22Rv1 (cell line): ENCODE measurements around the gene MRPS7.
"Not testable (repeated sequence)": the region's sequence is repeated elsewhere in the genome, so short reads cannot be mapped to it uniquely, and the experiment has no call there.

Experiments
- H3K27ac ChIP-seq: fragments of 450-650 bp; 2 replicates; pipeline ENCODE4 v1.5.1; 2017
- ZFX ChIP-seq: fragments of 450-650 bp; IDR thresholded peaks from 2 replicates; pipeline ENCODE4 v1.6.1; 2017; ENCODE audit warnings: antibody characterized with exemption, borderline replicate concordance
- TF ChIP-seq, protein P1 (sequence below): fragments of 450-650 bp; IDR thresholded peaks from 2 replicates; pipeline ENCODE4 v1.5.1; 2017; ENCODE audit warnings: mild to moderate bottlenecking

Gene MRPS7

DNA sequence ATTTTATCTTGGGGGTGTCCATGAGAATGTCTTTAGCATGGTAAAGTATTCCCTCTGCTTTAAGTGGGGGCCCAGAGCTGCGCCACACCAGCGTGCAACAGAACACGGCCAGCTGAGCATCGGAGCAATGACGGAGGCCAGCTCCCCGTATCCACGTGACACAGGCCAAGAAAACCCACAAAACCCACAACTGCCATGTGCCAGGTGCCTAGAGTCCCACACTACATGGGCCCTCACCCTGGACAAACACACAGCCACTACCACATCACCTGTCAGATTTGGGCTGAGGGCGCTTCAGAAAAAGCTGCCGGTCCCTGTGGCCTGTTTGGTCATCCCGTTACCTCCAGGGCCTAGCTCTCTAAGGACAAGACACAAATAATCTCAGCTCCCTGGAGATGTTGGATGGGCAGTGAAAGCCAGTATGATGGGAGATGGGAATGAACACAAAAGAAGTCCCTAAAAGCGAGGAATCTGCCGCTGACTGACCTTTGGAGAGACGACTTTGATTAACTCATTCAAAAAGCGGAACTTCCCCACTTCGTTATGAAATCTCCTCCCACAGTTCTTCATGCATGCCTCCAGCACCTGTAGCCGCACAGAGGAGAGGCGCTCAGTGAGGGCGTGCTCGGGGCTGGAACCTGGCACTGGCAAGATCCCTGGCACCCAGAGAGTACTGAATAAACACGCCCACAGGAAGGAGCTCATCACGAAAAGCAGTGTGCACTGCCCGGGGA lies 17.4 kb upstream of the MRPS7 start:
- H3K27ac ChIP-seq: no peak overlapping the region
- TF ChIP-seq, protein P1, sequence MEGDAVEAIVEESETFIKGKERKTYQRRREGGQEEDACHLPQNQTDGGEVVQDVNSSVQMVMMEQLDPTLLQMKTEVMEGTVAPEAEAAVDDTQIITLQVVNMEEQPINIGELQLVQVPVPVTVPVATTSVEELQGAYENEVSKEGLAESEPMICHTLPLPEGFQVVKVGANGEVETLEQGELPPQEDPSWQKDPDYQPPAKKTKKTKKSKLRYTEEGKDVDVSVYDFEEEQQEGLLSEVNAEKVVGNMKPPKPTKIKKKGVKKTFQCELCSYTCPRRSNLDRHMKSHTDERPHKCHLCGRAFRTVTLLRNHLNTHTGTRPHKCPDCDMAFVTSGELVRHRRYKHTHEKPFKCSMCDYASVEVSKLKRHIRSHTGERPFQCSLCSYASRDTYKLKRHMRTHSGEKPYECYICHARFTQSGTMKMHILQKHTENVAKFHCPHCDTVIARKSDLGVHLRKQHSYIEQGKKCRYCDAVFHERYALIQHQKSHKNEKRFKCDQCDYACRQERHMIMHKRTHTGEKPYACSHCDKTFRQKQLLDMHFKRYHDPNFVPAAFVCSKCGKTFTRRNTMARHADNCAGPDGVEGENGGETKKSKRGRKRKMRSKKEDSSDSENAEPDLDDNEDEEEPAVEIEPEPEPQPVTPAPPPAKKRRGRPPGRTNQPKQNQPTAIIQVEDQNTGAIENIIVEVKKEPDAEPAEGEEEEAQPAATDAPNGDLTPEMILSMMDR: no peak
- no peak for TF ChIP-seq ZFX

DNA sequence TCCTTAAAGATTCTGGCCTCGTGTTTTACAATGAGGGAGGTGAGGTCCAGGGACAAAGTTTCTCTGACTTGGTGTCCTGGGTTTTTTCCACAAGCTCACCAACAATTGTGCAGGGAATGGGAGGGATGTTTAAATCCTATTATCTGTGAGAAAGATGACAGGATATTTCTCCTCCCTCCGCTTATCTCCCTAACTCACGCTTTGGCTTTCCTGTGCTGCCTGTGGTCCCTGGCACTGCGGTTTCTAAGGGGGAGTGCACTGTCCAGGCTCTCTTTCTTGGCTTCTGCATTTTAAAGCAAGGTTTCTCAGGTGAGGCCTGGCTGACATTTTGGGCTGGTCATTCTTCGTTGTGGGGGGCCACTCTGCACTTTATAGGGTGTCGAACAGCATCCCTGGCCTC lies 16.7 kb upstream of the MRPS7 start:
- H3K27ac ChIP-seq: no peak overlapping the region
- TF ChIP-seq, protein P1: no peak
- no peak for TF ChIP-seq ZFX

DNA sequence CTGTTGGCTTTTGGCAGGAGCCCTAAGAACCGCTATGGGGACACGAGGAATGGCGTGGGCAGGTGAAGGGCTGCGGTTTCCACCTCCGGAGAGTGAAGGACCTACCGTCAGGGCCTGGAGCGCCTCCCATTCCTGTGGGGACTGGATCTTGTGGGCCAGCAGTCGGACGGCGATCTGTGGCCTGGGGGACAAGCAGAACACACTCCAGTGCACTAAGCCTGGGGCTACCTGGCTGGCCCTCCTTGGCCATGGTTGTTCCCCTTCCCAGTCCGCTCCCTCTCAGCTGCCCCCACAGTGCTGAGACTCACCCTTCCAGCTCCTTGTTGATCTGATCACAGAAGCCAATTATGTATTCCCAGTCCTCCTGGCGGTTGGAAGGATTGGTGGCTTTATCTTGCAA lies 15.3 kb upstream of the MRPS7 start:
- no peak overlapping the region for H3K27ac ChIP-seq
- no peak for TF ChIP-seq ZFX
- TF ChIP-seq, protein P1: no peak

DNA sequence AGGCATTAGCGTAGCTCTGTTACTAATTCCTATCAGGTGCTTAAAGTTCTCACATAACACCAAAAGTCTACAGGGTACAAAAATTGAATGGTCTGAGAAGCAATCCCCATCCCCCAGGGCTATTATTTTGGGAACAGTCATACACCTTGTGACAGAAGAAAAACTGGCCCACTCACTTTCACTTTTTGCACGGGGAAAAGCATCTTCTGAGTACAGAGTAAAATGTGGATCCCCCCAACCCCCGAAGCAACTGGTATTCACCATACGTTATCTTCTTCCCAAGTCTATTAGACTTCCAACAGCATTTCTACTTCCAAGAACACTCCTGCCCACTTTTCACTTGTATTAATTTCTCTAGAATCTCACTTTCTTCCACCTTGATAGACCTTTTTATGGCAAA lies 12.1 kb upstream of the MRPS7 start:
- TF ChIP-seq, protein P1: no peak
- no peak for TF ChIP-seq ZFX
- no peak overlapping the region for H3K27ac ChIP-seq

DNA sequence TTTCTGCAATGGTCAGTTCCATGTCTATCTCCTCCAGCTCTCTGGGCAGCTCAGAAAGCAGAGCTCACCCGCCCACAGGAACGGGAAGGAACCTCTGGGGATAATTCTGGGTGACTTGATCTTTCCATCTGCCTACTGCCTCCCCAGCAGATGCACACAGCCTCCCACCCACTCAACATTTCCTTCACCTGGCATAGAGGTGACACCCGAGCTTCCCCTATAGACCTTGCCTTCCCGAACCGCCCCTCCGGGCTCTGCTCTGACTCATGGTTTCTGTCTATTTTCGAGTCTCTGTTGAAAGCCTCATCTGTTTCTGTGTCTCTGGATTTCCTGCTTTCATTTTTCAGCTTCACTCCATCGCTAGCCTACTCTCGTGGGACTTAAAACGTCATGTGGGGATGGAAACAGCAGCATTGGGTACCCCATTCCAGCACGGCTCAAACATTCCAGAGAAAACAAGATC lies 11.6 kb upstream of the MRPS7 start:
- TF ChIP-seq ZFX: no peak
- TF ChIP-seq, protein P1: no peak
- H3K27ac ChIP-seq: no peak overlapping the region

DNA sequence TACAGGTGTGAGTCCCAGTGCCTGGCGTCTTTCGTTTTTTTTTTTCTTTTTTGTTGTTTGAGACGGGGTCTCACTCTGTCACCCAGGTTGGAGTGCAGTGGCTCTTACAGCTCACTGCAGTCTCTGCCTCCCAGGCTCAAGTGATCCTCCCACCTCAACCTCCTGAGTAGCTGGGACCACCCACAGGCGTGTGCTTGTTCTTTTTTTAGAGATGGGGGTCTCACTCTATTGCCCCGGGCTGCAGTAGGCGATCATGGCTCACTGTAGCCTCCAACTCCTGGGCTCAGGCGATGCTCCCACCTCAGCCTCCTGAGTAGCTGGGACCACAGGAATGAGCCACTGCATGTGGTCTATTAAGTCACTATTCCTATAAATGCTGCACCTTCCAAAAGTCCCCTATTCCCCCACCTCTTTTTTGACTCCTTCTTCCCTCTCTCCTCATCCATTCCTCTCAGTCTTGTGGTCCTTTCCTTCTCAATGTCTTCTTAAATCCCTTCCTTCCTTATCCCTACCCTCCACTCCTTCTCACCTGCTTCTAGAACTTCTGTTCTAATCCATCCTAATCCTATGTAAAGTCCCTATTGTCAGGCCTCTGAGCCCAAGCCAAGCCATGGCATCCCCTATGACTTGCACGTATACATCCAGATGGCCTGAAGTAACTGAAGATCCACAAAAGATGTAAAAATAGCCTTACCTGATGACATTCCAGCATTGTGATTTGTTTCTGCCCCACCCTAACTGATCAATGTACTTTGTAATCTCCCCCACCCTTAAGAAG lies 9.5 kb upstream of the MRPS7 start:
- no peak overlapping the region for H3K27ac ChIP-seq

DNA sequence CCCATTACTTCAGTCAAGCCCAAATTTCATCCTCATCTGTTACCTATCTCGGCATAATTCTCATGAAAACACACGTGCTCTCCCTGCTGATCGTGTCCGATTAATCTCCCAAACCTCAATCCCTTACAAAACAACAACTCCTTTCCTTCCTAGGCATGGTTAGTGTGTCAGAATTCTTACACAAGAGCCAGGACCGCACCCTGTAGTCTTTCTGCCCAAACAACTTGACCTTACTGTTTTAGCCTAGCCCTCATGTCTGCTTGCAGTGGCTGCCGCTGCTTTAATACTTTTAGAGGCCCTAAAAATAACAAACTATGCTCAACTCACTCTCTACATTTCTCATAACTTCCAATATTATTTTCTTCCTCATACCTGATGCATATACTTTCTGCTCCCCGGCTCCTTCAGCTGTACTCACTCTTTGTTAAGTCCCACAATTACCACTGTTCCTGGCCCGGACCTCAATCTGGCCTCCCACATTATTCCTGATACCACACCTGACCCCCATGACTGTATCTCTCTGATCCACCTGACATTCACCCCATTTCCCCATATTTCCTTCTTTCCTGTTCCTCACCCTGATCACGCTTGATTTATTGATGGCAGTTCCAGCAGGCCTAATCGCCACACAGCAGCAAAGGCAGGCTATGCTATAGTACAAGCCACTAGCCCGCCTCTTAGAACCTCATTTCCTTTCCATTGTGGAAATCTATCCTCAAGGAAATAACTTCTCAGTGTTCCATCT lies 5.6 kb upstream of the MRPS7 start:
- H3K27ac ChIP-seq: not testable (repeated sequence)

More for the DNA sequence above, 9.5 kb upstream of the MRPS7 start:
- TF ChIP-seq ZFX: no peak
- TF ChIP-seq, protein P1: no peak

DNA sequence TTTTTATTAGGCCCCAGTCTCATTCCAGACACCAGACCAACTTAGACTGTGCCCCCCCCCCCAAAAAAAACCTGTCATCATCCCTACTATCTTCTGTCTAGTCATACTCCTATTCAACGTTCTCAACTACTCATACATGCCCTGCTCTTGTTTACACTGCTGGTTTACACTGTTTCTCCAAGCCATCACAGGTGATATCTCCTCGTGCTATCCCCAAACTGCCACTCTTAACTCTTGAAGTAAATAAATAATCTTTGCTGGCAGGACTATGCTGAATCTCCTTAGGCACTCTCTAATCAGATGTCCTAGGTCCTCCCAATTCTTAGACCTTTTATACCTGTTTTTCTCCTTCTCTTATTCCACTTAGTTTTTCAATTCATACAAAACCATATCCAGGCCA lies 4.5 kb upstream of the MRPS7 start:
- H3K27ac ChIP-seq: not testable (repeated sequence)
